PFSK-1 (cell line): ENCODE data around the gene CES3.

Experiments
- FOXP2 ChIP-seq: optimal IDR thresholded peaks from 2 replicates; pipeline ENCODE3; 2011; ENCODE audit warnings: borderline replicate concordance, control low read depth, inconsistent platforms; ENCODE audit not compliant: insufficient read depth; ENCODE audit errors: extremely low read length, extremely low read depth
- POLR2AphosphoS5 ChIP-seq: IDR thresholded peaks from 2 replicates; pipeline ENCODE4 v1.6.1; 2012; ENCODE audit warnings: low read depth, mild to moderate bottlenecking, control low read depth, low read length, moderate library complexity
- SIN3A ChIP-seq: IDR thresholded peaks from 2 replicates; pipeline ENCODE4 v1.6.1; 2012; ENCODE audit warnings: mild to moderate bottlenecking, low read length, moderate library complexity, borderline replicate concordance; ENCODE audit not compliant: insufficient read depth
- TAF1 ChIP-seq: IDR thresholded peaks from 2 replicates; pipeline ENCODE4 v1.6.1; 2012; ENCODE audit warnings: low read length, control low read depth, borderline replicate concordance; ENCODE audit not compliant: insufficient read depth
- TF ChIP-seq, protein P1 (sequence below), 2 experiments: IDR thresholded peaks; 2 replicates each; pipeline versions ENCODE4 v1.6.1 to v1.8.0; 2011 to 2012; ENCODE audit warnings: low read depth in 2 of 2, low read length in 2 of 2, control low read depth in 1 of 2, inconsistent platforms in 1 of 2, mild to moderate bottlenecking in 1 of 2, moderate library complexity in 1 of 2; ENCODE audit not compliant: insufficient read depth in 1 of 2

DNA sequence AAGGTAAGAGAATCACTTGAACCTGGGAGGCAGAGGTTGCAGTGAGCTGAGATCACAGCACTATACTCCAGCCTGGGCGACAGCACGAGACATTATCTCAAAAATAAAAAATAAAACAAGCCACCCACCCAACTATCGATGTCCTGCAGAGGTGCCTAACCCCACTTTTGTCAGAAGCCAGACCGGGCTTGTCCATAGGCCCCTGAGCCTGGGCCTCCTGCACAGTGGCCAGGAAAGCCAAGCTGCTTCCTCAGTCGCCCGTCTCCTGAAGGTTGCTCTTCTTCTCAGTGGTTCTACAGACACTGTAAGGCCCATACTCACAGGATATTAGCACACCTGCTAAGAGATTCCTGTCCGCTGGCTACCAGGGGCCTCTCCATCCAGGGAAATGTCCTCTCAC is 14.5 kb upstream of the CES3 start:
- TF ChIP-seq, protein P1, sequence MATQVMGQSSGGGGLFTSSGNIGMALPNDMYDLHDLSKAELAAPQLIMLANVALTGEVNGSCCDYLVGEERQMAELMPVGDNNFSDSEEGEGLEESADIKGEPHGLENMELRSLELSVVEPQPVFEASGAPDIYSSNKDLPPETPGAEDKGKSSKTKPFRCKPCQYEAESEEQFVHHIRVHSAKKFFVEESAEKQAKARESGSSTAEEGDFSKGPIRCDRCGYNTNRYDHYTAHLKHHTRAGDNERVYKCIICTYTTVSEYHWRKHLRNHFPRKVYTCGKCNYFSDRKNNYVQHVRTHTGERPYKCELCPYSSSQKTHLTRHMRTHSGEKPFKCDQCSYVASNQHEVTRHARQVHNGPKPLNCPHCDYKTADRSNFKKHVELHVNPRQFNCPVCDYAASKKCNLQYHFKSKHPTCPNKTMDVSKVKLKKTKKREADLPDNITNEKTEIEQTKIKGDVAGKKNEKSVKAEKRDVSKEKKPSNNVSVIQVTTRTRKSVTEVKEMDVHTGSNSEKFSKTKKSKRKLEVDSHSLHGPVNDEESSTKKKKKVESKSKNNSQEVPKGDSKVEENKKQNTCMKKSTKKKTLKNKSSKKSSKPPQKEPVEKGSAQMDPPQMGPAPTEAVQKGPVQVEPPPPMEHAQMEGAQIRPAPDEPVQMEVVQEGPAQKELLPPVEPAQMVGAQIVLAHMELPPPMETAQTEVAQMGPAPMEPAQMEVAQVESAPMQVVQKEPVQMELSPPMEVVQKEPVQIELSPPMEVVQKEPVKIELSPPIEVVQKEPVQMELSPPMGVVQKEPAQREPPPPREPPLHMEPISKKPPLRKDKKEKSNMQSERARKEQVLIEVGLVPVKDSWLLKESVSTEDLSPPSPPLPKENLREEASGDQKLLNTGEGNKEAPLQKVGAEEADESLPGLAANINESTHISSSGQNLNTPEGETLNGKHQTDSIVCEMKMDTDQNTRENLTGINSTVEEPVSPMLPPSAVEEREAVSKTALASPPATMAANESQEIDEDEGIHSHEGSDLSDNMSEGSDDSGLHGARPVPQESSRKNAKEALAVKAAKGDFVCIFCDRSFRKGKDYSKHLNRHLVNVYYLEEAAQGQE (IDR thresholded peaks at IDR 0.05; ENCODE audit: insufficient read depth in 1 of 2, low read depth in 2 of 2, low read length in 2 of 2) = no peak
- TF ChIP-seq TAF1 = no peak
- TF ChIP-seq POLR2AphosphoS5 = no peak
- TF ChIP-seq FOXP2 = no peak
- TF ChIP-seq SIN3A = no peak
